Omental fat pad (tissue), 4 donors: ENCODE results near the gene PADI2. TPM values are rescaled to one million over a fixed set of nuclear protein-coding genes. Genes with fewer than 3 reads are reported as not detected.

Experiments
- ATAC-seq: fragments of 150-250 bp; one replicate; pipeline ENCODE4 v1.9.1; 2016; ENCODE audit warnings: mild to moderate bottlenecking, moderate library complexity; ENCODE audit not compliant: low FRiP score
- DNase-seq: peaks from one replicate; pipeline ENCODE4 v3.0.0-alpha.2; 2019; ENCODE audit warnings: low spot score
- total RNA-seq, 4 donors: library from RNA; depleted of rRNA; stranded (reverse); fragments of >200 nt; gene quantifications; one replicate each; pipeline ENCODE4 v1.1.0, GENCODE V29; 2016
- TF ChIP-seq, protein P1 (sequence below), 3 donors: fragments of 450-650 bp; IDR thresholded peaks; one replicate each; pipeline ENCODE4 v1.5.1; 2016 to 2017; ENCODE audit warnings: antibody characterized with exemption in 3 of 3, mild to moderate bottlenecking in 3 of 3, moderate library complexity in 2 of 3

PADI2 gene
- total RNA-seq, 4 donors from 2014 or later, result 0.37 to 19.9 (median 1.6) TPM

DNA sequence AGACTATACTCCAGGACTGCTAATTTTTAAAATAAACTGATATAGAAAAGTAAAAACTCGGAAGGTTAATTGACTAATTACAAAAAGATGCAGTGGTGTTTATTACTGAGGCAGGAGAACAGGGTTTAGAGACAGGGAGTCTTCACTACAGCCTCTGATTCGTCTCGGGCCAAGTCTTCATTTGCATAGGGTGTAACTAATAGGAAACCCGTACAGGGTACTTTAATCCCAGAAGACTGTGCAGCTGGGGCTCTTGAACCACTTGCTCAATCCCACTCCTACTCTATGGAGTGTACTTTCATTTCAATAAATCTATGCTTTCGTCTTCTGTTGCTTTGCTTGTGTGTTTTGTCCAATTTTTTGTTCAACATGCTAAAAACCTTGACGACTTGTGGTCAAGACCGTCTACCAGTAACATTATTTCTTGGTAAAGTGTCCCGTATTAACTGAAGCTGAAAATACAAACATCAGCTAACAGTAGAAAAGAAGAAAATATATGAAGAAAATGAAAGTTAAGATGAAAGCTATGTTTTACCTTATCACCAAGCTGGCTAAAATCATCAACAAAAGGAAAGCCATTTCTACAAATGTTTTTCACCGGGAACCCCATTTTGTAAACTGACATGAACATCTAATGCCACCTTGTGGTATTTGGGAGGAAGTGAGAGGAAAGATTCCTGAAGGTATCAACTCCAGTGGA is 73.5 kb downstream of the PADI2 start:
- ATAC-seq (peak; percentile 83), DNase-seq (no peak)
- TF ChIP-seq, protein P1, sequence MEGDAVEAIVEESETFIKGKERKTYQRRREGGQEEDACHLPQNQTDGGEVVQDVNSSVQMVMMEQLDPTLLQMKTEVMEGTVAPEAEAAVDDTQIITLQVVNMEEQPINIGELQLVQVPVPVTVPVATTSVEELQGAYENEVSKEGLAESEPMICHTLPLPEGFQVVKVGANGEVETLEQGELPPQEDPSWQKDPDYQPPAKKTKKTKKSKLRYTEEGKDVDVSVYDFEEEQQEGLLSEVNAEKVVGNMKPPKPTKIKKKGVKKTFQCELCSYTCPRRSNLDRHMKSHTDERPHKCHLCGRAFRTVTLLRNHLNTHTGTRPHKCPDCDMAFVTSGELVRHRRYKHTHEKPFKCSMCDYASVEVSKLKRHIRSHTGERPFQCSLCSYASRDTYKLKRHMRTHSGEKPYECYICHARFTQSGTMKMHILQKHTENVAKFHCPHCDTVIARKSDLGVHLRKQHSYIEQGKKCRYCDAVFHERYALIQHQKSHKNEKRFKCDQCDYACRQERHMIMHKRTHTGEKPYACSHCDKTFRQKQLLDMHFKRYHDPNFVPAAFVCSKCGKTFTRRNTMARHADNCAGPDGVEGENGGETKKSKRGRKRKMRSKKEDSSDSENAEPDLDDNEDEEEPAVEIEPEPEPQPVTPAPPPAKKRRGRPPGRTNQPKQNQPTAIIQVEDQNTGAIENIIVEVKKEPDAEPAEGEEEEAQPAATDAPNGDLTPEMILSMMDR (IDR thresholded peaks at IDR 0.05), result no peak

DNA sequence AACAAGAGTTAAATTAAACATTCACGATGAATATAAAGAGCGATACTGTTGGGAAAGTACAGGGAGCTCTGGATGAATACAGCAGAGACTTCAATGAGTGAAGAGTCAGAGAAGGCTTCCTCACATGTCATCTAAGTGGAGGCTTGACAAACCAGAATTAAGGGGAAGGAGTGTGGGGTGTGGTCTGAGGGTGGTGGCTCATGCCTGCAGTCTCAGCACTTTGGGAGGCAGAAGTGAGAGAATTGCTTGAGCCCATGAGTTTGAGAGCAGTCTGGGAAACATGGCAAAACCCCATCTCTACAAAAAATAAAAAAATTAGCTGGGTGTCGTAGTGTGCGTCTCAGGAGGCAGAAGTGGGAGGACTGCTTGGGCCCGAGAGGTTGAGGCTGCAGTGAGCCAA is 74.1 kb downstream of the PADI2 start:
- peak; percentile 31 for ATAC-seq
- TF ChIP-seq, protein P1 (IDR thresholded peaks at IDR 0.05), result no peak

DNA sequence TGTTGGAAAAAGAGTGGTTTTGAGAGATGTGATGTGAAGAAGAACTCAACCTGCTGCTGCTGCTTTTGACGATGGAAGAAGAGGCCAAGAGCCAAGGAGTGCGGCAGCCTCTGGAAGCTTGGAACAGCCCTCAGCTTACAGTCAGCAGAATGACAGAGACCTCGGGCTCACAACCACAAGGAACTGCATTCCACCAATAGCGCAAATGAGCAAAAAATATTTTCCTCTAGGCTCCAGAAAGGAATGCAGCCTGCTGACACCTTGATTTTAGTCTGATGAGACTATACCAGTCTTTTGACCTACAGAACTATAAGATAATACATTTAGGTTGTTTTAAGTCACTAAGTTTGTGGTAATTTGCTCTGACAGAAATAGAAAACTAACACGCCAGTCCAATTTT is 75.6 kb downstream of the PADI2 start:
- TF ChIP-seq, protein P1 (IDR thresholded peaks at IDR 0.05), result no peak
- DNase-seq, result no peak
- no peak for ATAC-seq

More for the DNA sequence above, 74.1 kb downstream of the PADI2 start:
- no peak for DNase-seq

DNA sequence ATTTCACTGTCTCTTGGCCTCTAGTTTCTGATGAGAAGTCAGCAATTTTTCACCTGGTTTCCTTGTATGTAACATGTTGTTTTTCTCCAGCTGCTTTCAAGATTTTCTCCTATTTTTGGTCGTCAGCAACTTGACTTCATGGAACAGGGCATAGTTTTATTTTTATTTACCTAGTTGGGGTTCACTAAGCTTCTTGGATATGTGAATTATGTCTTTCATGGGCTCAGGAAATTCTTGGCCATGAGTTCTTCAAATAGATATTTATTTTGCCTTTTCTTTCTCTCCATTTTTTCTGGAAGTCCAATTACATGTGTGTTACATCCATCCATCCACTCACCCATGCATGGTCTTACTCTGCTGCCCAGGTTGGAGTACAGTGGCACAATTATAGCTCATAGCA is 79.1 kb downstream of the PADI2 start:
- TF ChIP-seq, protein P1 (IDR thresholded peaks at IDR 0.05), result no peak
- ATAC-seq (no peak), DNase-seq (no peak)

DNA sequence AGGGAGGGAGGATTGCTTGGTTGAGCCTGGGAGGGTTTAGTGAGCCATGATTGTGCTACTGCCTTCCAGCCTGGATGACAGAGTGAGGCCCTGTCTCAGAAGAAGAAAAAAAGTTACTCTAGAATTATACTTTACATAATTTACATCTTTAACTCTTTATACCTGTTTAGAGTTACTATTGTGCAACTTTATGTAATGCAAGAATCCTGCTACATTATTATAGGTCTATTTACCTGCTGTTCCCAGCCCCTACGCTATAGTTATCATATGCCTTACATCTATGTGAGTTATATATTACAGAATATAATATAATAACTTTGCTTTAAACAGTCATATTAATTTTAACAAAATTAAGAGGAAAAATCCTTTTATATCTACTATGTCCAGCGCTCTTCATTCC is 79.7 kb downstream of the PADI2 start:
- no peak for ATAC-seq
- TF ChIP-seq, protein P1 (IDR thresholded peaks at IDR 0.05), result no peak
- no peak for DNase-seq

DNA sequence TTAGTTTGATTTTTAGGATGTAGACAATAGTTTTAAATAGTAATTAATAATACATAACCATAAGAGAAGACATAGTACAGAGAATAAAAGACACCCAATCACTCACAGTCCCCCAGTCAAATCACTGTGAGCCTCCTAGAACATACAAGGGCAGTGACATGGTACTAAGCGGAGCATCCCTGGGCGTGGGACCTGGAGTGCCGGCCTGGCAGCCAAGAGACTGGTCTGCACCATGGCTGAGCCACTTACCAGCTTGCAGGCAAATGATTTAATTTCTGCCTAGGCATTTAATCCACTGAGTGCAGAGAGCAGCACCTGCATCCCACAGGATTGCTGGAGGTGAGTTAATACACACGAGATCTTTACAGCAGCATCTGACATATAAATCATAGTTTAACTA is 85.8 kb downstream of the PADI2 start:
- TF ChIP-seq, protein P1 (IDR thresholded peaks at IDR 0.05), result no peak
- DNase-seq (no peak), ATAC-seq (no peak)

DNA sequence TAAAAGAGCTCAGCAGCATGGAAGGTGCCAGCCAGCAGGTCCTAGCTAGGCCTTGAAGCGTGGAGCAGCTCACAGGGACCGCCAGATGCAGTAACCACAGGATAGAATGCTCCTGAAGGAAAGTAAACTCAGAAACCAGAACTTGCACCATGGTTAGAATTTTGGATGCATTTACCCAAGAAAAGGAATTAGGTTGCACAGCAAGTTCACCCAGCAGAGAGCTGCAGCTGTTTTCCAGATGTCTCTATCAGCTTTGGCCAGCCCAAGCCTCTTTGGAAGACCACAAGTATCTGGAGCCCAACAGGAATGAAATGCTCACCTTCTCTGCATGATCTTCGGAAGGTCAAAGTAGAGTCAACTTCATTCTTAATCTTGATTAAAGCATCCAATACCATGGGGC is 86.5 kb downstream of the PADI2 start:
- DNase-seq (no peak), ATAC-seq (no peak)
- TF ChIP-seq, protein P1 (IDR thresholded peaks at IDR 0.05), result no peak
